HepG2 (cell line): ENCODE data around the gene RUNX3. TPM values are rescaled to one million over a fixed set of nuclear protein-coding genes. Genes with fewer than 3 reads are reported as not detected.

ENCODE experiments used
- AHR ChIP-seq: IDR thresholded peaks from 2 replicates; pipeline ENCODE4 v1.6.1; 2018; ENCODE audit warnings: missing genetic modification reagents, missing compliant biosample characterization
- ARID2 ChIP-seq: sonication (generic); formaldehyde crosslinking; IDR thresholded peaks from 2 replicates; pipeline ENCODE4 v1.8.1; 2022; ENCODE audit warnings: mild to moderate bottlenecking, missing genetic modification reagents, borderline replicate concordance
- CENPX ChIP-seq: sonication (generic); formaldehyde crosslinking; IDR thresholded peaks from 2 replicates; pipeline ENCODE4 v1.9.0; 2021; ENCODE audit warnings: mild to moderate bottlenecking, missing genetic modification reagents, moderate library complexity
- DNMT3B ChIP-seq: conservative IDR thresholded peaks from 2 replicates; pipeline ENCODE4 v1.6.1; 2016; ENCODE audit warnings: missing biosample characterization, control low read depth
- ERF ChIP-seq: IDR thresholded peaks from 2 replicates; pipeline ENCODE4 v1.6.1; 2018; ENCODE audit warnings: missing biosample characterization, missing genetic modification reagents
- GABPB1 ChIP-seq: IDR thresholded peaks from 2 replicates; pipeline ENCODE4 v1.6.1; 2016; ENCODE audit warnings: mild to moderate bottlenecking, missing genetic modification reagents, moderate library complexity, missing compliant biosample characterization
- HOXA9 ChIP-seq: sonication (generic); formaldehyde crosslinking; IDR thresholded peaks from 2 replicates; pipeline ENCODE4 v1.8.1; 2022; ENCODE audit warnings: missing genetic modification reagents, mild to moderate bottlenecking, moderate library complexity, borderline replicate concordance
- KDM4B ChIP-seq: sonication (generic); formaldehyde crosslinking; IDR thresholded peaks from 2 replicates; pipeline ENCODE4 v1.4.0; 2020; ENCODE audit warnings: missing genetic modification reagents
- MLXIP ChIP-seq: sonication (generic); formaldehyde crosslinking; IDR thresholded peaks from 2 replicates; pipeline ENCODE4 v1.9.0; 2021; ENCODE audit warnings: missing genetic modification reagents, borderline replicate concordance
- MTF2 ChIP-seq: sonication (generic); formaldehyde crosslinking; IDR thresholded peaks from 2 replicates; pipeline ENCODE4 v1.5.0; 2020; ENCODE audit warnings: missing genetic modification reagents, borderline replicate concordance
- PPARG ChIP-seq: conservative IDR thresholded peaks from 2 replicates; pipeline ENCODE4 v1.6.1; 2016; ENCODE audit warnings: missing biosample characterization, missing genetic modification reagents
- RBM39 ChIP-seq: fragments of 200-400 bp; formaldehyde crosslinking; IDR thresholded peaks from one replicate; pipeline ENCODE4 v1.6.1; 2018; ENCODE audit warnings: antibody characterized with exemption, mild to moderate bottlenecking, low read depth, low read length; ENCODE audit not compliant: poor library complexity, severe bottlenecking
- RORA ChIP-seq: sonication (generic); formaldehyde crosslinking; IDR thresholded peaks from 2 replicates; pipeline ENCODE4 v1.5.0; 2020; ENCODE audit warnings: mild to moderate bottlenecking, missing genetic modification reagents, moderate library complexity
- SALL2 ChIP-seq: sonication (generic); formaldehyde crosslinking; IDR thresholded peaks from 2 replicates; pipeline ENCODE4 v1.8.1; 2023; ENCODE audit warnings: mild to moderate bottlenecking, missing genetic modification reagents, inconsistent platforms
- SMAD1 ChIP-seq: sonication (generic); formaldehyde crosslinking; IDR thresholded peaks from 2 replicates; pipeline ENCODE4 v1.4.0; 2020; ENCODE audit warnings: missing genetic modification reagents, low read depth, mild to moderate bottlenecking, borderline replicate concordance
- SRSF9 ChIP-seq: fragments of 200-400 bp; formaldehyde crosslinking; IDR thresholded peaks from 2 replicates; pipeline ENCODE4 v1.6.1; 2018; ENCODE audit warnings: borderline replicate concordance, mild to moderate bottlenecking, low read depth, low read length; ENCODE audit not compliant: insufficient read depth, poor library complexity, severe bottlenecking
- ZNF317 ChIP-seq: sonication (generic); formaldehyde crosslinking; IDR thresholded peaks from 2 replicates; pipeline ENCODE4 v1.5.0; 2020; ENCODE audit warnings: mild to moderate bottlenecking, missing genetic modification reagents
- ZNF414 ChIP-seq: sonication (generic); formaldehyde crosslinking; IDR thresholded peaks from 2 replicates; pipeline ENCODE4 v1.5.0; 2020; ENCODE audit warnings: missing genetic modification reagents
- ZNF547 ChIP-seq: sonication (generic); formaldehyde crosslinking; IDR thresholded peaks from 2 replicates; pipeline ENCODE4 v1.5.1; 2020; ENCODE audit warnings: mild to moderate bottlenecking, missing genetic modification reagents
- ZNF619 ChIP-seq: sonication (generic); formaldehyde crosslinking; IDR thresholded peaks from 2 replicates; pipeline ENCODE4 v1.4.0; 2020; ENCODE audit warnings: mild to moderate bottlenecking, missing genetic modification reagents
- ZSCAN9 ChIP-seq: IDR thresholded peaks from 2 replicates; pipeline ENCODE4 v1.6.1; 2016; ENCODE audit warnings: borderline replicate concordance
- polyA plus RNA-seq, 8 experiments: library from polyadenylated mRNA; depleted of rRNA in 3 of 8; stranded (reverse) in 7 of 8; unstranded in 1 of 8; fragments of >200 nt; fragmentation: Illumina TruSeq in 4 of 8; extraction: Trizol in 4 of 8; gene quantifications; 2 replicates each; pipeline versions ENCODE4 v1.2.1 to v1.2.3, GENCODE V29; 2011 to 2016; ENCODE audit warnings: low read depth in 4 of 8, missing spikeins in 1 of 8, mixed read lengths in 1 of 8; ENCODE audit not compliant: insufficient read depth in 1 of 8
- total RNA-seq, 5 experiments: library from RNA; depleted of rRNA; stranded (reverse); fragments of >200 nt; fragmentation: Illumina TruSeq; extraction: Trizol; gene quantifications; 2 replicates each; pipeline ENCODE4 v1.2.3, GENCODE V29; 2016; ENCODE audit warnings: low read depth in 1 of 5
- TF ChIP-seq, protein P1 (sequence below): sonication (generic); formaldehyde crosslinking; IDR thresholded peaks from 2 replicates; pipeline ENCODE4 v1.4.0; 2020; ENCODE audit warnings: missing genetic modification reagents, low read depth, mild to moderate bottlenecking, borderline replicate concordance
- TF ChIP-seq, protein P2 (sequence below): IDR thresholded peaks from 2 replicates; pipeline ENCODE4 v1.6.1; 2016; ENCODE audit warnings: low read depth, control low read depth

The RUNX3 gene
- total and polyA plus RNA-seq, 2 of the 13 experiments (the other 11 are each of a cell fraction or from before 2014, with no cell fraction given), result 0.04 to 0.22 TPM

GRCh38 chr1:24910751-24911650 lies 19.1 kb downstream of the RUNX3 start (continued):
- TF ChIP-seq SALL2 (CRISPR knock-in tag) (0 out of 2 replicates have a peak, but pooled peaks have one; percentile 29), ZSCAN9 (CRISPR knock-in tag) (no peak; the same call in 1 of the 2 replicates), KDM4B (CRISPR knock-in tag) (no peak; the same call in 1 of the 2 replicates), ARID2 (CRISPR knock-in tag) (no peak), SRSF9 (no peak), GABPB1 (CRISPR knock-in tag) (peak; percentile 51), ZNF619 (CRISPR knock-in tag) (no peak), MLXIP (CRISPR knock-in tag) (no peak), ZNF547 (CRISPR knock-in tag) (peak; percentile 29; the same call in 1 of the 2 replicates), RBM39 (peak; percentile 27), DNMT3B (CRISPR knock-in tag) (no peak; the same call in 1 of the 2 replicates), SMAD1 (CRISPR knock-in tag) (no peak; the same call in 1 of the 2 replicates), CENPX (CRISPR knock-in tag) (no peak), ERF (CRISPR knock-in tag) (peak; percentile 45), MTF2 (CRISPR knock-in tag) (0 out of 2 replicates have a peak, but pooled peaks have one; percentile 69), ZNF317 (CRISPR knock-in tag) (no peak), AHR (CRISPR knock-in tag) (no peak), ZNF414 (CRISPR knock-in tag) (no peak), PPARG (CRISPR knock-in tag) (0 out of 2 replicates have a peak, but pooled peaks have one; percentile 26), HOXA9 (no peak), RORA (CRISPR knock-in tag) (no peak)
- TF ChIP-seq, protein P1, sequence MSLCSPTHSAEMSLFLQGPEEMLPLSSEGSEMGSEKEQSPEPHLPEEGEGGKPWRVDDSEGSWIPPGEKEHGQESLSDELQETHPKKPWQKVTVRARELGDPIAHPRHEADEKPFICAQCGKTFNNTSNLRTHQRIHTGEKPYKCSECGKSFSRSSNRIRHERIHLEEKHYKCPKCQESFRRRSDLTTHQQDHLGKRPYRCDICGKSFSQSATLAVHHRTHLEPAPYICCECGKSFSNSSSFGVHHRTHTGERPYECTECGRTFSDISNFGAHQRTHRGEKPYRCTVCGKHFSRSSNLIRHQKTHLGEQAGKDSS (CRISPR knock-in tag), result no peak
- TF ChIP-seq, protein P2, sequence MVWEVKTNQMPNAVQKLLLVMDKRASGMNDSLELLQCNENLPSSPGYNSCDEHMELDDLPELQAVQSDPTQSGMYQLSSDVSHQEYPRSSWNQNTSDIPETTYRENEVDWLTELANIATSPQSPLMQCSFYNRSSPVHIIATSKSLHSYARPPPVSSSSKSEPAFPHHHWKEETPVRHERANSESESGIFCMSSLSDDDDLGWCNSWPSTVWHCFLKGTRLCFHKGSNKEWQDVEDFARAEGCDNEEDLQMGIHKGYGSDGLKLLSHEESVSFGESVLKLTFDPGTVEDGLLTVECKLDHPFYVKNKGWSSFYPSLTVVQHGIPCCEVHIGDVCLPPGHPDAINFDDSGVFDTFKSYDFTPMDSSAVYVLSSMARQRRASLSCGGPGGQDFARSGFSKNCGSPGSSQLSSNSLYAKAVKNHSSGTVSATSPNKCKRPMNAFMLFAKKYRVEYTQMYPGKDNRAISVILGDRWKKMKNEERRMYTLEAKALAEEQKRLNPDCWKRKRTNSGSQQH (CRISPR knock-in tag), result 0 out of 2 replicates have a peak, but pooled peaks have one; percentile 37
